ENCODE measurements around the gene IL17RA. TPM values are rescaled to one million over a fixed set of nuclear protein-coding genes. Genes with fewer than 3 reads are reported as not detected.

IL17RA gene
- total RNA-seq, 1 donor from 2014 or later, result 9.2 TPM

- no peak for TF ChIP-seq CTCF (conservative IDR thresholded peaks at IDR 0.05; ENCODE audit: low read depth, low read length)
- DNase-seq (ENCODE audit: low read depth), result no peak
- H3K4me3 ChIP-seq (ENCODE audit: low read depth, low read length), result no peak overlapping the region
These were observed 68.2 kb downstream of the IL17RA start for GRCh38 chr22:17152971-17153370.

GRCh38 chr22:17155941-17156340, 71.1 kb downstream of the IL17RA start:
- DNase-seq (ENCODE audit: low read depth), result no peak
- no peak for TF ChIP-seq CTCF (conservative IDR thresholded peaks at IDR 0.05; ENCODE audit: low read depth, low read length)
- no peak overlapping the region for H3K4me3 ChIP-seq (ENCODE audit: low read depth, low read length)

- no peak for TF ChIP-seq CTCF (conservative IDR thresholded peaks at IDR 0.05; ENCODE audit: low read depth, low read length)
- no peak for DNase-seq (ENCODE audit: low read depth)
- H3K4me3 ChIP-seq (ENCODE audit: low read depth, low read length), result peak overlapping the region; percentile 87
These were observed 72.9 kb downstream of the IL17RA start for GRCh38 chr22:17157714-17158113.

GRCh38 chr22:17158176-17158567, 73.4 kb downstream of the IL17RA start:
- peak overlapping the region; percentile 87 for H3K4me3 ChIP-seq (ENCODE audit: low read depth, low read length)
- TF ChIP-seq CTCF (conservative IDR thresholded peaks at IDR 0.05; ENCODE audit: low read depth, low read length), result no peak
- DNase-seq (ENCODE audit: low read depth), result no peak

- peak within 1 kb of the TSS; percentile 87 for H3K4me3 ChIP-seq (ENCODE audit: low read depth, low read length)
- peak; percentile 43 for DNase-seq (ENCODE audit: low read depth)
- TF ChIP-seq CTCF (conservative IDR thresholded peaks at IDR 0.05; ENCODE audit: low read depth, low read length), result no peak
These were observed 74.0 kb downstream of the IL17RA start, which contains the start of gene HDHD5 for GRCh38 chr22:17158568-17159503. Gene HDHD5, minus strand, starts transcription at chr22:17159277. Its CDS starts 26 bp downstream, at chr22:17159251.

GRCh38 chr22:17159504-17159951, 74.7 kb downstream of the IL17RA start:
- DNase-seq (ENCODE audit: low read depth), result peak; percentile 50
- peak; percentile 5 for TF ChIP-seq CTCF (conservative IDR thresholded peaks at IDR 0.05; ENCODE audit: low read depth, low read length)
- peak overlapping the region; percentile 87 for H3K4me3 ChIP-seq (ENCODE audit: low read depth, low read length)
